ENCODE data around the gene PSMB7. TPM values are rescaled to one million over a fixed set of nuclear protein-coding genes. Genes with fewer than 3 reads are reported as not detected.

PSMB7 gene
- polyA plus RNA-seq, 1 experiment = 396 TPM

DNA sequence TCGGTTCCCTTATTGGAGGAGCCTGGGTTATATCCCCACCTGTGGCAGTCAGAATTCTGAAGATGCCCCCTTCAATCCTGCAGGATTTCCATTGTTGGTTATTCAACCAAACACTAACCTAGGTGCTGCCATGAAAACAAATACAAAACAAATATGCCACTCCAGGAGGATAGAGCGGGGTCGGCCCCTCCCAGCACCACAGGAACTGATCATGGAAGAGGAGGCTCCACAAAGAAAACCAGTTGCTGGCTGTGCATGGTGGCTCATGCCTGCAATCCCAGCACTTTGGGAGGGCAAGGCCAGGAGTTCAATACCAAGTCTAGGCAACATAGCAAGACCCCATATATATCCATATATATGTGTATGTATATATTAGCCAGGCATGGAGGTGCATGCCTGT is 21.8 kb upstream of the PSMB7 start:
- H3K27ac ChIP-seq (ENCODE audit: low read depth, low read length) = no peak overlapping the region
- POLR2A ChIA-PET = no interaction called here
- H3K4me3 ChIP-seq (ENCODE audit: low read depth, low read length) = no peak overlapping the region
- no peak for DNase-seq (ENCODE audit: low read depth, low spot score)
- CTCF ChIA-PET = no interaction called here
- peaks cover 12% of the 10 kb centered on the region for H3K9me3 ChIP-seq (ENCODE audit: control insufficient read depth, insufficient read depth, low read length)
- peaks cover 18% of the 10 kb centered on the region for H3K27me3 ChIP-seq (ENCODE audit: control insufficient read depth, insufficient read depth, low read length)
- TF ChIP-seq, protein P1, sequence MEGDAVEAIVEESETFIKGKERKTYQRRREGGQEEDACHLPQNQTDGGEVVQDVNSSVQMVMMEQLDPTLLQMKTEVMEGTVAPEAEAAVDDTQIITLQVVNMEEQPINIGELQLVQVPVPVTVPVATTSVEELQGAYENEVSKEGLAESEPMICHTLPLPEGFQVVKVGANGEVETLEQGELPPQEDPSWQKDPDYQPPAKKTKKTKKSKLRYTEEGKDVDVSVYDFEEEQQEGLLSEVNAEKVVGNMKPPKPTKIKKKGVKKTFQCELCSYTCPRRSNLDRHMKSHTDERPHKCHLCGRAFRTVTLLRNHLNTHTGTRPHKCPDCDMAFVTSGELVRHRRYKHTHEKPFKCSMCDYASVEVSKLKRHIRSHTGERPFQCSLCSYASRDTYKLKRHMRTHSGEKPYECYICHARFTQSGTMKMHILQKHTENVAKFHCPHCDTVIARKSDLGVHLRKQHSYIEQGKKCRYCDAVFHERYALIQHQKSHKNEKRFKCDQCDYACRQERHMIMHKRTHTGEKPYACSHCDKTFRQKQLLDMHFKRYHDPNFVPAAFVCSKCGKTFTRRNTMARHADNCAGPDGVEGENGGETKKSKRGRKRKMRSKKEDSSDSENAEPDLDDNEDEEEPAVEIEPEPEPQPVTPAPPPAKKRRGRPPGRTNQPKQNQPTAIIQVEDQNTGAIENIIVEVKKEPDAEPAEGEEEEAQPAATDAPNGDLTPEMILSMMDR (IDR thresholded peaks at IDR 0.05; ENCODE audit: low read depth, low read length) = no peak

- DNase-seq (ENCODE audit: low read depth, low spot score) = no peak
- Histone ChIP-seq H3K9me3 (ENCODE audit: control insufficient read depth, insufficient read depth, low read length) (peaks cover 12% of the 10 kb centered on the region), H3K27me3 (ENCODE audit: control insufficient read depth, insufficient read depth, low read length) (peaks cover 15% of the 10 kb centered on the region), H3K27ac (ENCODE audit: low read depth, low read length) (no peak overlapping the region), H3K4me3 (ENCODE audit: low read depth, low read length) (no peak overlapping the region)
- ChIA-PET POLR2A (interaction anchor here (0.5 kb wide), 1 partner anchor 42 kb away, joined by 3 read pairs; no protein-coding TSS in a partner anchor), CTCF (interaction anchor here (0.7 kb wide), 1 partner anchor 18 kb away, joined by 5 read pairs; no protein-coding TSS in a partner anchor)
- TF ChIP-seq, protein P1 (IDR thresholded peaks at IDR 0.05; ENCODE audit: low read depth, low read length) = no peak
Measured at GRCh38 chr9:124436320-124436719, 21.1 kb upstream of the PSMB7 start.

DNA sequence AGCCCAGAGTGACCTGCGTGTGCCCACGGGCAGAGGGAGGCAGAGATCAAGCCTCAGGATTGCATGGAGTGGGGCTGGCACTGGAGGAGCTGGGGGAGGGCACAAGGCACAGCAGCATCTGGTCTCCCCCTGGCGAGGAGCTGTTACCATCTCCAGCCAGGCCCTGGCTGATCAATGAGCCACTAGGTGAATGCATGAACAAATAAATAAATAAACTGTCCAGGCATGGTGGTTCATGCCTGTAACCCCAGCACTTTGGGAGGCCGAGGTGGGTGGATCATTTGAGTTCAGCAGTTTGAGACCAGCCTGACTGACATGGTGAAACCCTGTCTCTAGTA is 14.3 kb upstream of the PSMB7 start:
- H3K4me3 ChIP-seq (ENCODE audit: low read depth, low read length) = no peak overlapping the region
- TF ChIP-seq, protein P1 (IDR thresholded peaks at IDR 0.05; ENCODE audit: low read depth, low read length) = no peak
- H3K27me3 ChIP-seq (ENCODE audit: control insufficient read depth, insufficient read depth, low read length) = peaks cover 6% of the 10 kb centered on the region
- ChIA-PET POLR2A (no interaction called here), CTCF (interaction anchor here (1.0 to 2.9 kb wide), 2 partner anchors 10 to 108 kb away, joined by 6 to 17 read pairs; no protein-coding TSS in a partner anchor)
- H3K9me3 ChIP-seq (ENCODE audit: control insufficient read depth, insufficient read depth, low read length) = no peaks in the 10 kb centered on the region; the same call in 1 of the 2 replicates
- H3K27ac ChIP-seq (ENCODE audit: low read depth, low read length) = no peak overlapping the region
- no peak for DNase-seq (ENCODE audit: low read depth, low spot score)

- Histone ChIP-seq H3K4me3 (ENCODE audit: low read depth, low read length) (no peak overlapping the region), H3K9me3 (ENCODE audit: control insufficient read depth, insufficient read depth, low read length) (no peaks in the 10 kb centered on the region; the same call in 1 of the 2 replicates), H3K27me3 (ENCODE audit: control insufficient read depth, insufficient read depth, low read length) (peaks cover 7% of the 10 kb centered on the region), H3K27ac (ENCODE audit: low read depth, low read length) (no peak overlapping the region)
- ChIA-PET POLR2A (no interaction called here), CTCF (interaction anchor here (2.9 kb wide), 1 partner anchor 10 kb away, joined by 17 read pairs; no protein-coding TSS in a partner anchor)
- TF ChIP-seq, protein P1 (IDR thresholded peaks at IDR 0.05; ENCODE audit: low read depth, low read length) = no peak
- DNase-seq (ENCODE audit: low read depth, low spot score) = no peak
Measured at GRCh38 chr9:124428751-124429529, 13.7 kb upstream of the PSMB7 start.

DNA sequence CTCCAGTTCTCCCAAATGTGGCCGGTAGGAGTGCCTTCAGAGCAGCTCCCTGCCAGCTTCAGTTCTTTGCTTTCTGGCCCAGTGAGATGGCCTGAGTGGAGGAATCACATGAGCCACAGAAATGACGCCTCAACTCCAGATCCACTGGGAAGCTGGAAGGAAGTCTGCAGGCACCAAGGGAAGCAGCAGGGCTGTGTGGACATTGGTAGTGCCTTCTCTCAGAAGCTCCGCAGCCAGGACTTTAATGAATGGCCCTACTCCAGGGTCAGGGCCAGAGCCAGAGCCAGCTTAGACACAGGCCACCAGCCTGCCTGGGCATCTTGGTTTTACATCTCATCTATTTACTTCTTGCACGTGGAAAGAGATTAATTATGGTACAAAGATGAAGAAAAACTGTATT is 12.0 kb upstream of the PSMB7 start:
- no peak overlapping the region for H3K27ac ChIP-seq (ENCODE audit: low read depth, low read length)
- H3K9me3 ChIP-seq (ENCODE audit: control insufficient read depth, insufficient read depth, low read length) = no peaks in the 10 kb centered on the region
- no peak for DNase-seq (ENCODE audit: low read depth, low spot score)
- TF ChIP-seq, protein P1 (IDR thresholded peaks at IDR 0.05; ENCODE audit: low read depth, low read length) = no peak
- CTCF ChIA-PET = interaction anchor here (1.0 kb wide), 1 partner anchor 110 kb away, joined by 3 read pairs; no protein-coding TSS in a partner anchor
- POLR2A ChIA-PET = interaction anchor here (0.6 kb wide), 1 partner anchor 109 kb away, joined by 6 read pairs; no protein-coding TSS in a partner anchor
- no peak overlapping the region for H3K4me3 ChIP-seq (ENCODE audit: low read depth, low read length)
- H3K27me3 ChIP-seq (ENCODE audit: control insufficient read depth, insufficient read depth, low read length) = peaks cover 10% of the 10 kb centered on the region

Measured in AG04450 (cell line).